Testis (tissue), 2 donors: Measurements from ENCODE around the gene MAP7.

Experiments used
- CTCF ChIP-seq, 3 experiments: fragments of 450-650 bp in 2 of 3; fragments of 200-600 bp in 1 of 3; sonication (generic) in 1 of 3; IDR thresholded peaks; one replicate each; pipeline ENCODE4 v1.5.1; 2016 to 2019; ENCODE audit warnings: antibody characterized with exemption in 3 of 3, mild to moderate bottlenecking in 2 of 3, moderate library complexity in 1 of 3
- POLR2A ChIP-seq: fragments of 450-650 bp; IDR thresholded peaks from one replicate; pipeline ENCODE4 v1.6.1; 2017; ENCODE audit warnings: antibody characterized with exemption, mild to moderate bottlenecking, moderate library complexity

DNA sequence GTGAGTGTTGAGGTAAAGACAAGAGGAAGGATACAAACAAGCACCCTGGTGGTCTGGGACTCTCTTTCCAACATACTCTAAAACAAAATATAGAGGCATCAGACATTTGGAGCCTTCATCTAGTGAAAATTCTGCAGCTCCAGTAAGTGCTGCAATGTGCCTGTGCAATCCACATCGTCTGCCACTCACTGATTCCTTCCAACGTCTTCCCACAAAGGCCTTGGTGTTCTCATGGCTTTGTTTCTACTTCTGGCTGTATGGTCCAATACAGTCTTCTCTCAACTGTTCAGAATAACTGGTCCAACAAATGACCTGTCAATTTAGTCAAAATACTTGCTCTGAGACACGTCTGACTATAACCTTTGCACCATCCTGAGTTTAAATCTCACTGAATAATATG is 125.8 kb downstream of the MAP7 start:
- TF ChIP-seq POLR2A = no peak
- TF ChIP-seq CTCF (IDR thresholded peaks at IDR 0.05) = no peak
